A172 (cell line): ENCODE data around the gene TSPO. TPM values are rescaled to one million over a fixed set of nuclear protein-coding genes. Genes with fewer than 3 reads are reported as not detected.

Experiments used
- DNase-seq: peaks from one replicate; pipeline ENCODE4 v3.0.0-alpha.2; 2015; ENCODE audit warnings: low spot score
- total RNA-seq: library from RNA; depleted of rRNA; stranded (reverse); fragments of >200 nt; shearing (Covaris generic); gene quantifications from 2 replicates; pipeline ENCODE4 v1.2.3, GENCODE V29; 2014

TSPO gene
- total RNA-seq, 1 experiment from 2014 or later: 263 TPM

- DNase-seq: no peak
Observed at GRCh38 chr22:43201486-43202219, 50.3 kb downstream of the TSPO start.

DNA sequence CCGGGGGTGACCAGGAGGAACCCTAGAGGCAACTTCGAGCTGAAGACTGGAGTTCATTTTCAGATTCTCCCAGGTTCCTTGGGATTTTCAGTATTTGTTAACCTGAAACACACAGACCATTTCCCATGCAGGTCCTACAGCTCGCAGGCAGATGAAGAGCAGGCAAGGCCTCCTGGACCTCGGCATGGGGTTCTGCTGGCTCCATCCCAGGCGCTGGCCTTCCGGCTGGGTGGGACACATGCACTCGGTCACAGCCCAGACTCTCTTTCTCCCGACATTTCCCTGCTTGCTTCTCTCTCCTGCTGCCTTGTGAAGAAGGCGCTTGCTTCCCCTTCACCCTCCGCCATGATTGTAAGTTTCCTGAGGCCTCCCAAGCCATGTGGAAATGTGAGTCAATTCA, 51.0 kb downstream of the TSPO start:
- DNase-seq: no peak

DNA sequence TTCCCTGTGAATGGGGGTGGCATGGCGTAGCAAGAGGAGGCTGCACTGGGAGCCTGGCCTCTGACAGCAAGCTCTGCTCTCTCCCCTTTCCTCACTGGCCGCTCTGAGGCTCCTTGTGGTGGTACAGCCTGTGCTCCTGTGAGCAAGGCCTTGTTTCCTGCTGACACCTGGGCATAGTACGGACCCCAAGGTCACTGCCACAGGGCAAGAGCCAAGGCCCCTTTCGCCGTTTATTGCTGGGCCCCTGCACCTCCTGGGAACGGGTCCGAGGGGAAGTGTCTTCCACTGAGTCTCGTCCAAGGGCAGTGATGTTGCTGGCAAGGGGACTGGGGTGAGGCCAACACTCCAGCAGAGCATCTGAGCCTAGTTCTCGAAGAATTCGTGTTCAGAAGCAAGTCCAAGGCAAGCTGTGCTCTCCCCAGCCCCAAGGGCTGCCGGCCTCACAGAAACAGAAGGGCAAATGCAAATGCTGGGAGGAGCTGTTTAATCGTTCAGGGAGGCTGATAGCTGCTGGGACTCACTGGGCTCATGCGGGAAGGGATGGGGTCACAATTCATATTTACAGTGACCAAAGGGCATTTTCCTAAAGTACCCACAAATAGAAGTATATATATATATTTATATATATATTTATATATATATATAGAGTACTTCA, 51.5 kb downstream of the TSPO start:
- DNase-seq: no peak

DNA sequence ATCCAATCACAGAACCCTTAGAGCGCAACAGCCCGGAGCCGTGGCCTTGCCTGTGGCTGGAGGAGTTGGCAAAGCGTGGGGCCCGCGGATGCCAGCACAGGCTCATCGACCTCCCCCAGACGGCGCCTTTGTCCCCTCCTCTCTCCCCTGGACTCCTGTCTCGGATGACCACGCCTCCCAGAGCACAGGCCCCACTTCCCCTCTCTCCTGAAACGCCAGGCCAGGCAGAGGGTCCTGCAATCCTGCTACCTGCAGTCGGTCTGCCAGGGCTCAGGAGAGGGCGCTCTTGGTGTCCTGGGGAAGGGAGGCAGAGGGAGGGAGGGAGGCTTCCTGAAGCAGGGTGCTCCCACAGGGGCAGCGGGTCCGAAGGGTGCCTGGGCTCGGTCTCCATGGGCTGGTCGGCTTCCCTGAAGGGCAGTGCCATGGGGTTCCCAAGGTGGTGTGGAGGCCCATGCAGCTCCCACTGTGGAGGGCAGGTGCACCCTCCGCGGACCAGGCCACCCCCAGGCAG, 52.2 kb downstream of the TSPO start:
- DNase-seq: no peak

- DNase-seq: no peak
Observed at GRCh38 chr22:43205261-43205691, 53.9 kb downstream of the TSPO start.

DNA sequence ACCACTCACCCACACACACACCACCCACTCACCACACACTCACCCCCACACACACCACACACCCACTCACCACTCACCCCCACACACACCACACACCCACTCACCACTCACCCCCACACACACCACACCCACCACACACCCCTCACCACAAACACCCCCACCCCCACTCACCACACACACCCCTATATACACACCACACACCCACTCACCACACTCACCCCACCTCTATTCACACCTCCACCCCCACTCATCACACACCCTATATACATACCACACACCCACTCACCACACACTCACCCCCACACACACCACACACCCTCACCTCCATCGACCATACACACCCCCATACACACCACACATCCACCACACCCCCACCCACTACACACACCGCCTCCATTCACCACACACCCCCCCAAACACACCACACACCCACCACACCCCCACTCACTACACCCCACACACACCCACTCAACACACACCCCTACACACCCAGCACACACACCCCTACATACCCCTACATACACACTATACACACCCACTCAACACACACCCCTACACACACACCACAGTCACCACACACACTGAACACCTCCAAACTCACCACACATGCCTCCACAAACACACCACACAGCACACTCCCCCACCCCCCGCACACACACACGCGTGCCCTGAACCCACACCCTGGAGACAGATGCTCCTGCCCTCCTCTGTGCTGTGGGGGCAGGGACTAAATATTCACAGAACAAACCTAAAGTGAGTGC, 54.6 kb downstream of the TSPO start:
- DNase-seq: no peak

GRCh38 chr22:43206509-43207161, 55.3 kb downstream of the TSPO start:
- no peak for DNase-seq

DNA sequence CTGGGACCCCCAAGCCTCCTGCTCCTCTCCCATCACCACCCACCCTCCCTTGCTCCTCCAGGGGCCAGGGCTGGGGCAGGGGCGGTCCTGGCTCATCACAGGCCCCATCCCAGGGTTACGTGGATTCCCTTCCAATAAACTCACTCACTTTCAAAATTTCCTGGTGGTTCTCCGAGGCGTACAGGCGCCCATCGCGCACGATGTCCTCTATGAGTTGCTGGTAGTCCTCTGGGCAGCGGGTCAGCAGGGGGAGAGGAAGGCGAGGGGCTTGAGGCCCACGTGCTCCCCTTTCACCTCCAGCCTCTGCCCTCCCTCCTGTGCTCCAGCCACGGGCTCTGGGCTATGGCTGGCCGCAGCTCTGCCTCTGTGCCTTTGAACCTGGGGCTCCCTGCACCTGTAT, 56.0 kb downstream of the TSPO start:
- DNase-seq: no peak

GRCh38 chr22:43207849-43208702, 56.7 kb downstream of the TSPO start:
- no peak for DNase-seq

DNA sequence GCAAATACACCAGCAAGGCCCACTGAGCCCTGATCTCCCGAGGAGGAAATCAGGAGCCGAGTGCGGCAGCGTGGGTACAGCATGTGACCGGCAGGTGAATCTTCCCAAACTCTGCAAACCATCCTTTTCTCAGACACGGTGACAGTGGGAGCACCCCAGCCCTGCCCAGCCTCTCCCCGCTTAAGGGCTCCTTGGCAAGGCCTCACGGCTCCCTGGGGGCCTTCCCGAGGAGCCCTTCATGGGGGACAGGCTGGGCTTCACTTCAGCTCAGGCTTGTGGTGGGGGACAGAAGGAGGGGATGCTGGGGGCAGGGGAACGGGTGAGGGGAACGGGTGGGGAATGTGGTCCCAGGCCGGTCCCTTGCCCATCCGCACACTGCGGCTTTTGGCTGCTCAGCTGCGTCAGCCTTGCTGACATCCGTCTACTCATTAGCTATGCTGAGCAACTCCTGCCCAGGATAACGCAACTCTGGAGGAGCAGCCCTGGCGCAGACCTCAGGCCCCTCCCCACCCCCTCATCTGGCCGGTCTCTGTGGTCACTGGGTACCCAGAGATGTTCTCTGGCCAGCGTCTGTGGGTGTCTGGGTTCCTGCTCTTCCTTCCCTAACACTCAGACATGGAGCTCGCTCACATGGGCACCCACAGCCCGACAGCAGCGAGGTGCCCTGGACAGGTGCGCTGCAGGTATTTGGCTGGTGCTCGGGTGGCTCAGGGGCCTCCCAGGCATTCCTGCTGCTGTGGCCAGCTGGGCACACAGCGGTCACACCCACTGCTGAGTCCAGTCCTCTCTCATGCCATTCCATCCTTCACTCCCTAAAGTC, 57.6 kb downstream of the TSPO start:
- no peak for DNase-seq

- DNase-seq: no peak
Observed at GRCh38 chr22:43209523-43209890, 58.1 kb downstream of the TSPO start.

DNA sequence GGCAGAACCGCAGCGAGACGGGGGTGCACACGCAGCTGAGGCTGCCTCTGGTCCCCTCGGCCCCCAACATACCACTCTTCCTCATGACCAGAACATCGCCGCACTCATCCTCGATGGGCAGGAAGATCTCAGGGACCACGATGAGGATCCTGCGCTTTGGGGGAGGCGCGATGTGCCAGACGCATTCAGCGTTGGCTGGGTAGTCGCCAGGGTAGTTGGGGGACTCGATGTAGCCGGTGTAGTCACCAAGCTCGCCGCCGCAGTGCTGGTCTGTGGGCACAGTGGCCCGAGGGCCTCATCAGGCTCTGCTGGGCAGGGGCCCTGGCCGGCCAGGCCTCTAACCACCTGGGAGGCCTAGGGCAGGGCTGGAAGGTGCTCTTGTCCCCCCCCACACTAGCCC, 58.6 kb downstream of the TSPO start:
- DNase-seq: no peak

DNA sequence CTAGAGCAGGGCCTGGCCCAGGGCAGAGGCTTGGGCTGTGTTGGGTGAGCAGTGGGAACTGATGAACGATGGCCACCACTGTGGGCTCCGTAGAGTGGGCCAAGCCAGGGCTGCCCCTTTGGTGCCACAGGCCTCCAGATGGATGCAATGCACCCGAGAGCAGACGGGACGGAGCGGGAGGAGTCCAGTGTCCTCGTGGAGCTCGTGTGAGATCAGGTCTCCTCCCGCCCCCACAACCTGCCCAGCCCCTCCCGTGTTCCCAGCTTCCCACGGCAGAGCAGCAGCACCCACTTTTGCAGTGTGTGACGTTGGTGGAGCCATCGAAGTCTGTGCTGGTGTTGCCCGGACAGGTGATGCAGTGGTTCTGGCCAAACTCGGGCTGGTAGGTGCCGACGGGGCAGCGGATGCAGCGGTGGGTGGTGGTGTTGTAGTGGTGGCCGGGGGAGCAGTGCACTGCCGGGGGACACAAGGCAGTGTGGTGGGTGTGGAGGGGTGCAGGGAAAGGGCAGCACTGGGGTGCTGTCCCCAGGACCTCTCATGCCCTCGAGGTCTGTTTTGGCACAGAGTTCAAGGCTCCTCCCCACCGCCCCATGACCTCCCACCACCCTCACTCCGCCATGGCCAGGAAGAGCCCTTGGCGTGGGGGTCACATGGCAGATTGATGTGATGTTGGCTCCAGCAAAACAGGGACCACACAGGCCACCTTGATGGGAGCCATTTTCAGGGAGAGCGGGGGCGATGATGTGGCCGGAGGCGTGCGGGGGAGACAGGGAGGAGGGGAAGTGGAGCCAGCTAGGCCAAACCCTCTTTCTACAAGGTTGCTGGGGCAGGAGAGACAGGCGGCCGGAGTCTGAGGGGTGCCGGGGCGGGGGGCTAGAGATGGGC, 59.5 kb downstream of the TSPO start:
- no peak for DNase-seq

DNA sequence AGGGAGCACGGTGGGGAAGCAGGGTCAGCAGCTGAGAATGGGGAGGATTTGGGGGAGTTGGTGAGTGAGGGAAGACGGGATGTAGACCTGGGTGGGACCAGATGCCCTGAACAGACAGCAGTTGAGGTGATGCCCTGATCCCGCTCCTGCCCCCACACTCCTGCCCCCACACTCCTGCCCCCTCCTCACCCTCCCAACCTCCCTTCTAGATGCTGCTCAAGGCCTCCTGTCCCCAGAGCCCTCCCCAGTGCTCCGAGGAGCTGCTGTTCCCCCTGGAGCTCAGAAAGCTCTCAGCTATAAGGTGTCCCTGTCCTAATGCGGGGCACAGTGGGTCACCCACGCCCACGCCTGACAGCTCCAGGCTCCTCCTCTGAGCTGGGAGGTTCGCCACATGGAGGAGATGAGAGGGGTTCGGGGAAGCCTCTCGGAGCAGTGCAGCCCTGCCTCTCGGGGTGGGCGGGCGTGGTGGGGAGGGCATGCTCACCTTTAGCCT, 60.6 kb downstream of the TSPO start:
- no peak for DNase-seq

DNA sequence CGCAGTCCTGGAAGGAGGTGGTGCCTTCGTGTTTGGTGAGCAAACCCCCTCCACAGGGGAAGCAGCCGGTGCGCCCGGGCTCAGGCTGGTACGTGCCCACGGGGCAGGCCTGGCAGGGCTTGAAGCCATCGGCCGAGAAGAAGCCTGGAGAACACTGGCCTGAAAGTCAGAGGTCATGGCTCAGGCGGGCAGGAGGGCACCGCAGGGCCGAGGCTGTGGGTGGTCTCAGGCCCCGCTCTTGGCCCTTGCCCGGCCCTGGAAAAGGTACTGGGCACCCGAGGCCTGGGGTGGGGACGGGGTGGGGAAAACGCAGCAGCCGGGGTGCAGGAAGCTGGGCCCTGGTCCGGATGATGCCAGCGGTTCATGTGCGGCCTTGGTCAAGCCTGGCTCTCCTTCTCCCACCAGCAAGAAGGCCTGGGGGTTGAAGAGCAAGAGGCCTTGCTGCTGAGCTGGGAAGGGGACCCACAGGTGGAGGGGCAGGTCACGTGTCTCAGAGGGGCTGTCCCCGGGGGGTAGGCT, 61.1 kb downstream of the TSPO start:
- DNase-seq: no peak
